ENCODE results near the gene MRPL41.
"Not testable (repeated sequence)": the region's sequence is repeated elsewhere in the genome, so short reads cannot be mapped to it uniquely, and the experiment has no call there.

MRPL41 gene

DNA sequence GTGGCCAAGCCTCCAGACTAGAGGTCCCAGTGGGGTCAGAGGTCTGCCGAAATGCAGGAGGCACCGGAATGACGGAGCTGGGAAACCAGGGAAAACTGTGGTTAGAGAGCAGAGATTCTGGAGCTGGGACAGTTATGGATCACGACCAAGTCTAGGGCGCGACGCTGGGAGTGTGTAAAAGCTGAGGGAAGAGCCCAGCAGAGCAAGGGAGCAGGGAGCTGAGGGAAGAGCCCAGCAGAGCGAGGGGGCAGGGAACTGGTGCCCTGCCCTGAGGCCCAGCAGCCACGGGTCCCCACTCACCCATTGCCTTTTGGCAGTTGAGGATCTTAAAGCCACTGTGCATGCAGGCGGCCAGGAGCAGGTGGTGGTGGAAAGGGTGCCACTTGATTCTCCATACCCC lies 12.5 kb downstream of the MRPL41 start:
- DNase-seq (ENCODE audit: low read depth) = no peak
- TF ChIP-seq, protein P1, sequence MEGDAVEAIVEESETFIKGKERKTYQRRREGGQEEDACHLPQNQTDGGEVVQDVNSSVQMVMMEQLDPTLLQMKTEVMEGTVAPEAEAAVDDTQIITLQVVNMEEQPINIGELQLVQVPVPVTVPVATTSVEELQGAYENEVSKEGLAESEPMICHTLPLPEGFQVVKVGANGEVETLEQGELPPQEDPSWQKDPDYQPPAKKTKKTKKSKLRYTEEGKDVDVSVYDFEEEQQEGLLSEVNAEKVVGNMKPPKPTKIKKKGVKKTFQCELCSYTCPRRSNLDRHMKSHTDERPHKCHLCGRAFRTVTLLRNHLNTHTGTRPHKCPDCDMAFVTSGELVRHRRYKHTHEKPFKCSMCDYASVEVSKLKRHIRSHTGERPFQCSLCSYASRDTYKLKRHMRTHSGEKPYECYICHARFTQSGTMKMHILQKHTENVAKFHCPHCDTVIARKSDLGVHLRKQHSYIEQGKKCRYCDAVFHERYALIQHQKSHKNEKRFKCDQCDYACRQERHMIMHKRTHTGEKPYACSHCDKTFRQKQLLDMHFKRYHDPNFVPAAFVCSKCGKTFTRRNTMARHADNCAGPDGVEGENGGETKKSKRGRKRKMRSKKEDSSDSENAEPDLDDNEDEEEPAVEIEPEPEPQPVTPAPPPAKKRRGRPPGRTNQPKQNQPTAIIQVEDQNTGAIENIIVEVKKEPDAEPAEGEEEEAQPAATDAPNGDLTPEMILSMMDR (IDR thresholded peaks at IDR 0.05; ENCODE audit: insufficient read depth, low read depth, low read length, missing control alignments) = no peak
- H3K4me3 ChIP-seq (ENCODE audit: low read length) = no peak overlapping the region

DNA sequence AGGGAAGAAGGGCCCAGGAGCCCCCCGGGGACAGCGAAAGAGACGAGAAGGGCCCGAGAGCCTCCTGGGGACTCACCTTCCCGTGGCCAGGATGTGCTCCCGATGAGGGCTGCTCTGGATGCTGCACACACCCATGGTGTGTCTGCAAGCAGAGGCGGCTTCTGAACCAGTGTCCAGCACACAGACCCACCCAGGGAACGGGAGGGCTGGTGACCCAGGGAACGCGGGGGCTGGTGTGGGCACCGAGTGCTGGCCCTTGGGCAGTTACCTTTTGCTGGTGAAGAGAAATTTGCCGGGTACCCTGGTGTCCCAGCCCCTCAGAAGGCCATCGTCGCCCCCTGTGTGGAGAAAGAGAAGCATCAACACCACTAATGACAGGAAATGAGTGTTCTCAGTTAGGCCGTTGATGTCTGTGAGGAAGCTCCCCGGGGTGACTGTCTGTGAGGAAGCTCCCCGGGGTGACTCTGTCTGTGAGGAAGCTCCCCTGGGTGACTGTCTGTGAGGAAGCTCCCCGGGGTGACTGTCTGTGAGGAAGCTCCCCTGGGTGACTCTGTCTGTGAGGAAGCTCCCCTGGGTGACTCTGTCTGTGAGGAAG lies 13.2 kb downstream of the MRPL41 start:
- TF ChIP-seq, protein P1 (IDR thresholded peaks at IDR 0.05; ENCODE audit: insufficient read depth, low read depth, low read length, missing control alignments) = no peak
- H3K4me3 ChIP-seq (ENCODE audit: low read length) = no peak overlapping the region
- no peak for DNase-seq (ENCODE audit: low read depth)

DNA sequence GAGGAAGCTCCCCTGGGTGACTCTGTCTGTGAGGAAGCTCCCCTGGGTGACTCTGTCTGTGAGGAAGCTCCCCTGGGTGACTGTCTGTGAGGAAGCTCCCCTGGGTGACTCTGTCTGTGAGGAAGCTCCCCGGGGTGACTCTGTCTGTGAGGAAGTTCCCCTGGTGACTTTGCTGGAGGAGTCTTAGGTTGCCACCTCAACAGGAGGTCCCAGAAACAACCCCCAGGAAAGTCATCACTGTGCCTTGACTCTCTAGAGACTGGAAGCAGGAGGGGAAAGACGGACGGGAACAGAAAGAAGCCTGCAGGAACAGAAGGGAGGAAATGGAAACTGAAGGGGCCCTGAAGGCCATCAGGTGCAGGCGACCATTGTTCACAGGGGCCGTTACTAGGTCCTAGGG lies 16.8 kb downstream of the MRPL41 start:
- not testable (repeated sequence) for H3K4me3 ChIP-seq (ENCODE audit: low read length); DNase-seq (ENCODE audit: low read depth)

DNA sequence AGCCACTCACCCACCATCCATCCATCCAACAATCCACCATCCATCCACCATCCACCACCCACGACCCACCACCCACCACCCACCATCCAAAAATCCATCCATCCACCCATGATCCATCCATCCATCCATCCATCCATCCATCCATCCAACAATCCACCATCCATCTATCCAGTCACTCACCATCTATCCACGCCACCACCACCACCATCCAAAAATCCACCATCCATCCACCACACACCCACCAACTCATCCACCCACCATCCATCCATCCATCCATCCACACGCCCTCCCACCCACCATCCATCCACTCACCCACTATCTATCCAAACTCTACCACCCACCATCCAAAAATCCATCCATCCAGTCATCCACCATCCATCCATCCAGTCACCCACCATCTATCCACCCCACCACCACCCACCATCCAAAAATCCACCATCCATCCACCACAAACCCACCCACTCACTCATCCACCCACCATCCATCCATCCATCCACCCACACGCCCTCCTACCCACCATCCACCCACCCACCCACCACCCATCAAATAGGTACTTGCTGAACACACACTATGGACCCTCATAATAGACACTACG lies 18.0 kb downstream of the MRPL41 start:
- TF ChIP-seq, protein P1 (IDR thresholded peaks at IDR 0.05; ENCODE audit: insufficient read depth, low read depth, low read length, missing control alignments) = no peak
- DNase-seq (ENCODE audit: low read depth) = no peak
- H3K4me3 ChIP-seq (ENCODE audit: low read length) = no peak overlapping the region

DNA sequence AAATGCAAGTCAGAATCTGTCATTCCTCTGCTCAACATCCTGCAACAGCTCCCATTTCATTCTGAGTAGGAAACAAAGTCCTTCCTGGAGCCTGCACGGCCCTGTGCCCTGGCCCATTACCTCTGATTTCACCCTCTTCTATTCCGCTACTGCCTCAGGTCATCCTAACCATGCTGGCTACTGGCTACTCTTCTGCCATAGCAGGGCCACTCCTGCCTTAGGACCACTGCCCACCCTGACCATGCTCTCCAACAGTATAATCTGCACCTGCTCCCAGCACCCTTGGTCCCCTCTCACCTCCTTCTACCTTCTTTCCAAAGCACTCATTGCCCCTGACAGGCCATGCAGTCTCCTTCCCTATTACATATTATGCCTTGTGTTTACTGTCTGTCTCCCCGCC lies 18.9 kb downstream of the MRPL41 start:
- TF ChIP-seq, protein P1 (IDR thresholded peaks at IDR 0.05; ENCODE audit: insufficient read depth, low read depth, low read length, missing control alignments) = no peak
- H3K4me3 ChIP-seq (ENCODE audit: low read length) = no peak overlapping the region
- no peak for DNase-seq (ENCODE audit: low read depth)

DNA sequence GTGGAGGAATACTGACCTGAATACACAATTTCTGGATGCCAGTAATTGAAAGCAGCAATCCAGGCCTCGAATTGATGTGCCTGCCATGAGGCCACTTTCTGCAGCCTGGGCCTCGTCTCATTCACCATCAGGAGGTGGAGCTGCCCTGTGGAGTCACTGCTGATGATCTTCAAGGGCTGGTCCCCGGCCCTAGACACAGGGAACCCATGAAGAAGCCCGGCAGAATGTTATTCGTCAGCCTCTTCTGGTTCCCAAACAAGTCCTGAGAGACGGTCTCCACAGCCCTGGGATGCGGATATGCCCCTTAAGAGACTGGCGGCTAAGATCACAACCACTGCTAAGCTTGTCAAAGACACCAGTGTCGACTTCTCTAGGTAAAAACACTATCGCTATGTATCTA lies 22.5 kb downstream of the MRPL41 start:
- no peak overlapping the region for H3K4me3 ChIP-seq (ENCODE audit: low read length)
- DNase-seq (ENCODE audit: low read depth) = no peak
- TF ChIP-seq, protein P1 (IDR thresholded peaks at IDR 0.05; ENCODE audit: insufficient read depth, low read depth, low read length, missing control alignments) = no peak

DNA sequence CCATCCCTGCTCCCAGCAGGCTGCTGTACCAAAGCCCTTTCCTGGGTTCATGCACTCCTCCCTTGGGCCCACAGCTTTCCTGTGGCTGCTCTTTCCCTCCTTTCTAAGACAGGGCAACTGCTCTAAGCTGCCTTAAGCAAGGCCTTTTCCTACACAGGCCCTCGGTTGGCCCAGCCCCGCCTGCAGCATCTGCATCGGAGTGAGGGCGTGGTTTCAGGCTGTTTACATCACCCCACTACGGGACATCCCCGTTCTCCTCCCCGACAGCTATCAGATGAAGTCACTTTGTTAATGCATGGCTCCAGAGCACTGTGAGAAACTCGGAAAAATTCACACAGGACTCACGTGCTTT lies 23.7 kb downstream of the MRPL41 start:
- no peak overlapping the region for H3K4me3 ChIP-seq (ENCODE audit: low read length)

More for the DNA sequence above, 23.7 kb downstream of the MRPL41 start:
- no peak for DNase-seq (ENCODE audit: low read depth)
- TF ChIP-seq, protein P1 (IDR thresholded peaks at IDR 0.05; ENCODE audit: insufficient read depth, low read depth, low read length, missing control alignments) = no peak
